GM12864 (cell line): ENCODE measurements around the gene HTRA3.

ENCODE experiments used
- DNase-seq: peaks from one replicate; pipeline ENCODE4 v3.0.0-alpha.2; 2011; ENCODE audit warnings: low read depth
- H3K4me3 ChIP-seq: 2 replicates; pipeline ENCODE4 v1.5.1; 2011; ENCODE audit warnings: mild to moderate bottlenecking, low read depth, low read length, control low read depth
- TF ChIP-seq, protein P1 (sequence below): IDR thresholded peaks from 2 replicates; pipeline ENCODE4 v1.5.1; 2011; ENCODE audit warnings: low read depth, mild to moderate bottlenecking, moderate library complexity, low read length, control low read depth, inconsistent platforms; ENCODE audit errors: missing control alignments

Gene HTRA3

GRCh38 chr4:8329859-8330761, 60.6 kb downstream of the HTRA3 start:
- TF ChIP-seq, protein P1, sequence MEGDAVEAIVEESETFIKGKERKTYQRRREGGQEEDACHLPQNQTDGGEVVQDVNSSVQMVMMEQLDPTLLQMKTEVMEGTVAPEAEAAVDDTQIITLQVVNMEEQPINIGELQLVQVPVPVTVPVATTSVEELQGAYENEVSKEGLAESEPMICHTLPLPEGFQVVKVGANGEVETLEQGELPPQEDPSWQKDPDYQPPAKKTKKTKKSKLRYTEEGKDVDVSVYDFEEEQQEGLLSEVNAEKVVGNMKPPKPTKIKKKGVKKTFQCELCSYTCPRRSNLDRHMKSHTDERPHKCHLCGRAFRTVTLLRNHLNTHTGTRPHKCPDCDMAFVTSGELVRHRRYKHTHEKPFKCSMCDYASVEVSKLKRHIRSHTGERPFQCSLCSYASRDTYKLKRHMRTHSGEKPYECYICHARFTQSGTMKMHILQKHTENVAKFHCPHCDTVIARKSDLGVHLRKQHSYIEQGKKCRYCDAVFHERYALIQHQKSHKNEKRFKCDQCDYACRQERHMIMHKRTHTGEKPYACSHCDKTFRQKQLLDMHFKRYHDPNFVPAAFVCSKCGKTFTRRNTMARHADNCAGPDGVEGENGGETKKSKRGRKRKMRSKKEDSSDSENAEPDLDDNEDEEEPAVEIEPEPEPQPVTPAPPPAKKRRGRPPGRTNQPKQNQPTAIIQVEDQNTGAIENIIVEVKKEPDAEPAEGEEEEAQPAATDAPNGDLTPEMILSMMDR = no peak
- no peak overlapping the region for H3K4me3 ChIP-seq
- DNase-seq = no peak

DNA sequence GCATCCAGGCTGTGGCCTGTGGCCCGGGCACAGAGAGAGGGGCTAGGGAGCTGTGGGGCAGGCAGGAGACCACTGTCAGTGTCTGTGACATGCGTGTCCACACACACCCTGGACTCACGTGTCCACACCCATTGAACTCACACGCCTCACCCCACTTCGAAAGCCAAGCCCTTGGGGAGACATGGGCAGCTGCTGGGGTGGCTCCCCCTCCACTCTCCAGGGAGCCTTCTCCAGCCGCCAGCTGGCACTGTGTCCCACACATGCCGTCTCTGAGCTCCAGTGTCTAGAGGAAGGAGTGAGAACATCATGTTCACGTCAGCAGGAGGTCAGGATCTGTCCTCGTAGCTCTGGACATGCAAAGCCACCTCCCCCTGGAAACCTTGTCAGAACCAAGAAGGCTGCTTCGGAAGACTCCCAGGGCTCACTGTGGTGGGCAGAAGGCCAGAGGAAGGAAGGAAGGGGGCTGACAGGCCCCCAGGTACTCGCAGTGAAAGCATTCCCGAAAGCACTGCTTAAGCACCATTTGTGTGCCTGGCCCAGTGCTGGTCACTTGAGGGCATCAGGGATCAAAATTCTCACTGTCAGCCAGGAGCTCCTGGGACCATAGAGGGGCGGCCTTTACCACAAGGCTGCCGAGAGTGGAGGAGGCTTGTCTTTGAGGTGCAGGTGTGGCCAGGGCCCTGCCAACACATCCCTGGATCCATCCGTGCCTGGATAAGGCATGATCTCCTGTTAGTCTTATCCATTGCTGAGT, 61.4 kb downstream of the HTRA3 start:
- TF ChIP-seq, protein P1 = no peak
- no peak overlapping the region for H3K4me3 ChIP-seq
- DNase-seq = no peak

DNA sequence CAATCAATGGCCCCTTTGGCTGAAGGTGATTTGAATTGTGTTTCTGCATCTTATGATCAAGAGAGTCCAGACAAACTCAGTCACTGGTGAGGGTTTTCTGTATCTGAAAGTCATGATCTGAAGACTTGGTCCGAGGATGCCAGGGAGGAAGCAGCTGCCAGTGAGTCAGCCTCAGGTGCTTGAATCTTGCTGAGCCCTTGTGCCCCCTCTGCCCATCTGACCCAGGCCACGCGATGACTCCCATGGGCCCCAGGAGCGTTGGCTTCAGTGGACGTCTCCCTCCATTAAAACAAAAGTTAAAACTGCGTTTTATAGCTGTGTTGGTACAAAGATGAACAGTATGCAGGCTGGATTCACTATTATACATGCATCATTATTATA, 62.0 kb downstream of the HTRA3 start:
- DNase-seq = no peak

GRCh38 chr4:8332038-8332857, 62.7 kb downstream of the HTRA3 start:
- TF ChIP-seq, protein P1 = no peak
- no peak for DNase-seq
- no peak overlapping the region for H3K4me3 ChIP-seq

More for the DNA sequence above, 62.0 kb downstream of the HTRA3 start:
- H3K4me3 ChIP-seq = no peak overlapping the region
- TF ChIP-seq, protein P1 = no peak

GRCh38 chr4:8332891-8333331, 63.4 kb downstream of the HTRA3 start:
- TF ChIP-seq, protein P1 = no peak
- H3K4me3 ChIP-seq = no peak overlapping the region
- DNase-seq = no peak

DNA sequence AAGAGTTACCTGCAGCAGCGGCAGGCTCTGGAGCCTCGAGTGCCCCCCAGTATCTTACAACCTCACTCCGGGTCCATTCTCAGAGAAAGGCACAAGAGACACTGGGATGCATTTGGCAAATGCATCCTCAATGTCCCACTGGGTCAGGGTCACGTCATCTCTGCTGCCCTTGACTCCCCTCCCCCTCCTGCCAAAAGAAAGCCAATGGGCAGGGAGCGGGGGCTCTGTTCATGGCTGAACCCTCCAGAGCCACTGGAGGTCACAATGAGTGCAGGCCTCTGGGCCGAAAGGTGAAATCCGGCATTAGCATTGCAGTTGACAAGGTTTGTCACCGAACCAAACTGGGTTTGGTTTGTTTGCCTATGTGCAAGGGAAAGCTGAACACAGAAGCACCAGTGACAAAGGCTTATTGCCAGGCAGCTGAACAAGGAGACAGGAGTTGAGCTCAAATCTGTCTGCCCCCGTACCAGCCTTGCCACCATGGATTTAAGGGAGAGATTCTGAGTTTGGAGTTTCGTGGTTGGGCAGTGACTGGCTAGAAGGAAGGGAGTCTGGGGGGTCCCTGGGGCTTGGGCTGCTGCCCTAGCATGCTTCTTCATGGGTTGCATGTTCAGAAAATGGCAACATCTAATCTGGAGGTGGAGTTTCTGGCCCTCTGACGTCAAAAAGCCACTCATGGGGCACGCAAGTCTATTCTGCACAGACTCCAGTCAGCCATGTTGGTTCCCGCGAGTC, 64.3 kb downstream of the HTRA3 start:
- TF ChIP-seq, protein P1 = no peak
- DNase-seq = no peak
- no peak overlapping the region for H3K4me3 ChIP-seq
